Activated CD8-positive, alpha-beta memory T cell treated with anti-CD3 and anti-CD28 coated beads, Interleukin-2, amount 50 U/mL, for 24 hours (primary cell): ENCODE data around the gene TMEM114.

Experiments
- DNase-seq: peaks from one replicate; pipeline ENCODE4 v3.0.0-alpha.2; 2020; ENCODE audit errors: extremely low read depth

Gene TMEM114

GRCh38 chr16:8611886-8612600 is 21.7 kb upstream of the TMEM114 start:
- no peak for DNase-seq

DNA sequence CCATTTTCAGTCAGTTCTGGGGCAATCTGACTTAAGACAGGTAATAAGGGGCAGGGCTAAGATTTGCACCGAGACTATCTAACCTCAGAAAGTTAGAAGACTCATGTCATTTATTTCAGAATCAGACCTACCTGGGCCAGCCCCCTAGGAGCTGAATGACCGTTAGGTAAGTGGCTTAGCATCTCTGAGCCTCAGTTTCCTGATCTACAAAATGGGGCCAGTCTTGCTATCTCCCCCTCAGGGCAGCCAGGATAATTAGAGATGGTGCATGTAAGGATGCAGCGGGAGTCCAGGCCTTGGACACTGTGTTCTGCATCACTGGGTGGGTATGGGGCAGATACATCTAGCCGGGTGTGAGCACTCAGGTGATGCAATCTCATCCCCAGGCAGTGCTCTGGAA is 20.8 kb upstream of the TMEM114 start:
- no peak for DNase-seq

- no peak for DNase-seq
Observed at GRCh38 chr16:8607214-8607613, 16.9 kb upstream of the TMEM114 start.

DNA sequence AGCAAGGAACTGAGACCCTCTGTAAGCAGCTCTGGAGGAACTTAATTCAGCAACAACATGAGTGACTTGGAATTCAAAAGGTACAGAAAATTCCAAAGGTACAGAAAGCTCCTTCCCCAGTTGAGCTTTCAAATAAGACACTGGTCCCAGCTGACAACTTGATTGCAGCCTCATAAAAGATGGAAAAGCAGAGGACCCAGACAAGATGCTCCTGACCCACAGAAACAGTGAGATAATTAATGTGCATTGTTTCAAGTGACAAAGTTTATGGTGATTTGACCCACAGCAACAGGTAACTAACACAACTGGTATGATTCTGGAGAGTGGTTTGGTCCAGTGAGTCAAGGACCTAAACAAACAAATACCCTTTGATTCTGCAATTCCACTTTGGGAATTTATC is 15.2 kb upstream of the TMEM114 start:
- DNase-seq: no peak

- DNase-seq: no peak
Observed at GRCh38 chr16:8600144-8600775, 9.9 kb upstream of the TMEM114 start.

DNA sequence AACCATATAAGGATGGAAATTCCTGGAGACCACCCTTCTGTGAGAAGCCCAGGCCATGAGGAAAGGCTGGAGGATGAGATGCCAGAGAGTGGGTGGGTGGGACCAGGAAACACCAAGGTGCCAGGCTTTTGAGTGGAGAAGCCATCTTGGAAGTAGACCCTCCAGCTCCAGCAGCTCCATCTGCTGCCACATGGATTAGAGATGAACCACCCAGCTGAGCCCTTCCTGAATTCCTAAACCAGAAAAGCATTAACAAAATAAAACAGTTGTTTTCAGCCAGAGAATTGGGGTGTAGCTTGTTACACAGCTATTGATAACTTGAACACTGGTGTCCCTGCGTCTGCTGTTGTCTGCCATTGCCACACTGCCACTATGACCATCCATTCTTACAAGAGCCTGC is 6.3 kb upstream of the TMEM114 start:
- DNase-seq: no peak

GRCh38 chr16:8595783-8596182 is 5.5 kb upstream of the TMEM114 start:
- DNase-seq: no peak

- DNase-seq: no peak
Observed at GRCh38 chr16:8594149-8594666, 3.9 kb upstream of the TMEM114 start.

DNA sequence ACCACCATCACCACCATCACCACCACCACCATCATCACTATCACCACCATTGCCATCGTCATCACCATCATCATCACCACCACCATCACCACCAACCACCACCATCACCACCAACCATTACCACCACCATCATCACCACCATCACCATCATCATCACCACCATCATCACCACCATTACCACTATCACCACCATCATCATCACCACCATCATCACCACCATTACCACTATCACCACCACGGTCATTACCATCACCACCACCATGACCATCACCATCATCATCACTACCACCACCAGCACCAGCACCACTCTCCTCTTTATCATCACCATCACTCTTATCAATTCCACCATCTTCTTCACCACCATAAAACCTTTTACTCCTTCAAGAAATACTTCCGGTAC is 1.1 kb upstream of the TMEM114 start:
- DNase-seq: no peak

- DNase-seq: no peak
Observed at GRCh38 chr16:8590811-8591210, 500 bp upstream of the TMEM114 start.

DNA sequence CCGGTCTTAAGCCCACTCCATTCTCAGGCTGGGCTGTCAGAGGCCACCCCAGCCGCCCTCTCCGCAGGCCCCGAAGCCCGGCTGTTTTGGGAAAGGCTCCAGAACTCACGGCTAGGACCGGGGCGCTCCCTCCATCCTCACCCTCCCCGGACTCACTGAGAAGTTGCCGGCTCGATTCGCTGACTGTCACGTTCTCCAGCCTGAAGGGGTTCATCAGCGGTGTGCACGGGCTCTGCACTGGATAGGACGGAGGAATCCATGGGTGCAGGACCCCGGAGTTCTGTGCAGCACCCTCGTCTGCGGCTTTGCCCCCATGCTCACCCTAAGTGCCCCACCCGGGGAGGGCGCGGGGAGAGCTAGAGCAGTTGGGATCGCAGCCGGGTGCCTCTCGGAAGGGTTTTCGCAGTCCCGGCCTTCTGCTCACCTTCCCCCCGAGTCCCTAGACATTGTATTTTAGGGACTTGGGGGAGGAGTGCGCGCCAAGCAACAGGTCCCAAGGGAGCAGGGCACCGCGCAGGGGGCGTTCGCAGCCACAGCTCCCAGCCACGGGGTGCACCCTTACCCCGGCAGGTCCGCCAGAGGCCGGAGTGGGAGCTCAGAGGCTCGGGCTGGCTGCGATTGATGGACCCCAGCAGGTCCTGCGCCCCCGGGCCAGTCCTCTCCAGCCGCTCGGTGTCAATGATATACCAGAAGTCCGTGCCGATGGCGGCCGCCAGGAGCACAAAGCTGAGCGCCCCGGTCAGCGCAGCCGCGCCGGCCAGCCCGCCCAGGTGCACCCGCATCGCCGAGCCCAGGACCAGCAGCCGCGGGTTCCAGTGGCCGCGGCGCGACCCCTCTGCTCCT is 1.0 kb downstream of the TMEM114 start:
- DNase-seq: no peak

GRCh38 chr16:8588682-8589056 is 1.6 kb downstream of the TMEM114 start:
- no peak for DNase-seq

GRCh38 chr16:8587065-8587464 is 3.2 kb downstream of the TMEM114 start:
- DNase-seq: no peak

DNA sequence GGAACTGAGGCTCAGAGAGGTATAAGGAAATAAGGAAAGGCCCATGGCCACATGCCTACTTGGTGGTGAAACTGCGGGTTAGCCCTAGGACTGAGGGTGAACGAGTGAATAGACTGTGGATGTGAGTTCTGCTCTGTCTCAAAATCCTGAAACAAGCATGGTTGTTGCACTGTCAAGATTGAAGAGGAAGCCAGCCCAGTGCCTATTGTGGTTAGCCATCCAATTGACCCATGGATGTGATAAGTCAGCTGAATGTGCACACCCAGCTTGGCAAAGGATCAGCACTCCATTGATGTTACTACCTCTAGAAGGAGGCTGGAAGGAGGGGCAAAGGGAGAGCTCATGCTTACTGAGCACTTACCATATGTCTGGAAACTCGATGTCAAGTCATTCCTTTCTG is 4.5 kb downstream of the TMEM114 start:
- DNase-seq: no peak

DNA sequence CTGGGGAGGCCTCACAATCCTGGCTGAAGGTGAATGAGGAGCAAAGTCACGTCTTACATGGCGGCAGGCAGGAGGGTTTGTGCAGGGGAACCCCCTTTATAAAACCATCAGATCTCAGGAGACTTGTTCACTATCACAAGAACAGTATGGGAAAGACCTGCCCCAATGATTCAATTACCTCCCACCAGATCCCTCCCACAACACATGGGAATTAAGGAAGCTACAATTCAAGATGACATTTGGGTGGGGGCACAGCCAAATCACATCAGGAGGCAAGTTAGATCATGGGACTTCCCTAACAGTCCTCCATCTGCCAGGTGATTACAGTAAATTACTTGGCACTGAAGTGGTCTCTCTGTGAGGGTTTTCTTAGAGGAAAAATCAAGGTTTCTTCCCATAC is 5.3 kb downstream of the TMEM114 start:
- no peak for DNase-seq

DNA sequence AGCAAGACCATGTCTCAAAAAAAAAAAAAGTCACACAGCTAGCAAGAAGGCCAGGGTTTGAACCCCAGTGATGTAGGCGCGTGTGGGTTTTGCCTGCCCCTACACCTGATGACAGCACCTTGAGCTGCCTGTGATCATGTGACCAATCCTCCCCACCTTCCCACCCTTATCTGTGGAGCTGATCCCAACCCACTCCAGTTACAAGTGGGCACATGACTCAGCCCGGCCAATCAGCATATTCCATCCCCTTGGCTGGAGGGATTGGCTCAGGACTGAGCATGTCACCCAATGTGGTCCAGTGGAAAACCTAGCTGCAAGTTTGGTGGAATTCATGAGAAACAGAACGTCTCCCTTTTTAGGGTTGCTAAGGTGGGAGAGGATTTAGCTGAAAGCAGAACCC is 6.6 kb downstream of the TMEM114 start:
- DNase-seq: no peak

GRCh38 chr16:8583199-8583598 is 7.1 kb downstream of the TMEM114 start:
- no peak for DNase-seq

- DNase-seq: no peak
Observed at GRCh38 chr16:8581831-8582580, 8.3 kb downstream of the TMEM114 start.

GRCh38 chr16:8579559-8579958 is 10.8 kb downstream of the TMEM114 start:
- DNase-seq: no peak

DNA sequence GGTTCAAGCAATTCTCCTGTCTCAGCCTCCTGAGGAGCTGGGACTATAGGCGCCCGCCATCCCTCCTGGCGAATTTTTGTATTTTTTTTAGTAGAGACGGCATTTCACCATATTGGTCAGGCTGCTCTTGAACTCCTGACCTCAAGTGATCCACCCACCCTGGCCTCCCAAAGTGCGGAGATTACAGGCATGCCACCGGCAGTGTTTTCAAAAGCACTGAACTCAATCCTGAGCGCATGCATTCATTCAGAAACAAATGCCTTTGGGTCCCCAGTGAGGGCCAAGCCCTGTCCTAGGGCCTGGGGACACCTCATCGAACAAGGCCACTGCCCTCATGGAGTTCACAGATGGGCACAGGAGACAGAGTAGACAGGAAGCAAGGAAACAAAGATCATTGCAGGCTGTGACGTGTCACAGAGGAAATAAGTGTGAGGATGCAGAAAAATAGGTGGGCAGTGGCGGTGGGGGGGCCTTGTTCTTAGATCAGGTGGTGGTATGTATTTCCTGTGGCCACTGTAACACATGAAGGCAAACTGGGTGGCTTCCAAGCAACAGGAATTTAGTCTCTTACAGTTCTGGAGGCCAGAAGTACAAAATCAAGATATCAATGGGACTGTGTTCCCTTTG is 12.5 kb downstream of the TMEM114 start:
- DNase-seq: no peak
